GM19467 (cell line): ENCODE data around the gene DGLUCY.
A peak's percentile ranks its signal among the peaks of the same experiment; 100 is the strongest.
"Not testable (repeated sequence)": the region's sequence is repeated elsewhere in the genome, so short reads cannot be mapped to it uniquely, and the experiment has no call there.

Experiments
- ATAC-seq: cut with Tn5 transposase; IDR thresholded peaks from one replicate; pipeline ENCODE4 v1.9.1; 2021; ENCODE audit warnings: mild to moderate bottlenecking, moderate library complexity; ENCODE audit not compliant: unreplicated experiment

DGLUCY gene

GRCh38 chr14:91202234-91202974 lies 88.5 kb downstream of the DGLUCY start:
- no peak for ATAC-seq

GRCh38 chr14:91204657-91205056 lies 90.8 kb downstream of the DGLUCY start:
- no peak for ATAC-seq

GRCh38 chr14:91205459-91205858 lies 91.6 kb downstream of the DGLUCY start:
- no peak for ATAC-seq

- ATAC-seq, result no peak
These were observed 93.1 kb downstream of the DGLUCY start for GRCh38 chr14:91207008-91207407.

- no peak for ATAC-seq
These were observed 97.1 kb downstream of the DGLUCY start for GRCh38 chr14:91211017-91211416.

- no peak for ATAC-seq
These were observed 100.4 kb downstream of the DGLUCY start for GRCh38 chr14:91214306-91214705.

GRCh38 chr14:91215381-91215780 lies 101.5 kb downstream of the DGLUCY start:
- ATAC-seq, result no peak

GRCh38 chr14:91216731-91217226 lies 102.9 kb downstream of the DGLUCY start:
- no peak for ATAC-seq

GRCh38 chr14:91218014-91218413 lies 104.1 kb downstream of the DGLUCY start:
- ATAC-seq, result no peak

- ATAC-seq, result no peak
These were observed 105.9 kb downstream of the DGLUCY start for GRCh38 chr14:91219517-91220389.

- ATAC-seq, result no peak
These were observed 106.7 kb downstream of the DGLUCY start for GRCh38 chr14:91220581-91221000.

GRCh38 chr14:91221270-91221669 lies 107.4 kb downstream of the DGLUCY start:
- no peak for ATAC-seq

GRCh38 chr14:91223028-91223783 lies 109.3 kb downstream of the DGLUCY start:
- ATAC-seq, result no peak

- no peak for ATAC-seq
These were observed 111.2 kb downstream of the DGLUCY start for GRCh38 chr14:91225025-91225424.

GRCh38 chr14:91226360-91226759 lies 112.5 kb downstream of the DGLUCY start:
- ATAC-seq, result not testable (repeated sequence)

- no peak for ATAC-seq
These were observed 113.3 kb downstream of the DGLUCY start for GRCh38 chr14:91227183-91227628.

GRCh38 chr14:91228112-91229004 lies 114.5 kb downstream of the DGLUCY start:
- ATAC-seq, result peak; percentile 72

GRCh38 chr14:91229005-91229382 lies 115.1 kb downstream of the DGLUCY start:
- ATAC-seq, result no peak

- ATAC-seq, result peak; percentile 73
These were observed 115.9 kb downstream of the DGLUCY start for GRCh38 chr14:91229743-91230200.
